NCI-H510A treated with DMSO at 0.1 percent for 48 hours (cell line): ENCODE results near the gene GOLGA6B.
"Not testable (repeated sequence)": the region's sequence is repeated elsewhere in the genome, so short reads cannot be mapped to it uniquely, and the experiment has no call there.

Experiments
- DNase-seq: peaks from one replicate; lab custom pipeline; 2025; lab: John Stamatoyannopoulos, UW

Gene GOLGA6B

GRCh38 chr15:72663931-72664330 is 9.4 kb downstream of the GOLGA6B start:
- not testable (repeated sequence) for DNase-seq

GRCh38 chr15:72665706-72666105 is 11.2 kb downstream of the GOLGA6B start:
- not testable (repeated sequence) for DNase-seq

GRCh38 chr15:72669803-72670202 is 15.3 kb downstream of the GOLGA6B start:
- not testable (repeated sequence) for DNase-seq

GRCh38 chr15:72670656-72671352 is 16.3 kb downstream of the GOLGA6B start:
- DNase-seq, result not testable (repeated sequence)

GRCh38 chr15:72671525-72671924 is 17.0 kb downstream of the GOLGA6B start:
- no peak for DNase-seq

- DNase-seq, result no peak
Observed at GRCh38 chr15:72676838-72677237, 22.3 kb downstream of the GOLGA6B start.

- no peak for DNase-seq
Observed at GRCh38 chr15:72680931-72681330, 26.4 kb downstream of the GOLGA6B start.

GRCh38 chr15:72682772-72683171 is 28.3 kb downstream of the GOLGA6B start:
- DNase-seq, result no peak

- no peak for DNase-seq
Observed at GRCh38 chr15:72685301-72685924, 30.9 kb downstream of the GOLGA6B start.

- DNase-seq, result no peak
Observed at GRCh38 chr15:72685925-72686794, 31.7 kb downstream of the GOLGA6B start, which contains the start of the genes BBS4 and HIGD2B. TSS of gene BBS4 (plus strand) at chr15:72686207. CDS start at chr15:72686228, 21 bp downstream. TSS of gene HIGD2B (minus strand) at chr15:72686182. CDS start at chr15:72676374, 9,808 bp downstream.

GRCh38 chr15:72688697-72689096 is 34.2 kb downstream of the GOLGA6B start:
- no peak for DNase-seq

- peak; percentile 37 for DNase-seq
Observed at GRCh38 chr15:72690938-72691337, 36.4 kb downstream of the GOLGA6B start.

GRCh38 chr15:72698938-72699337 is 44.4 kb downstream of the GOLGA6B start:
- DNase-seq, result no peak

GRCh38 chr15:72700076-72700475 is 45.6 kb downstream of the GOLGA6B start:
- DNase-seq, result no peak

GRCh38 chr15:72706266-72706665 is 51.8 kb downstream of the GOLGA6B start:
- DNase-seq, result no peak

GRCh38 chr15:72708551-72709303 is 54.2 kb downstream of the GOLGA6B start:
- DNase-seq, result not testable (repeated sequence)
